DMS79 treated with DMSO at 0.1 percent for 48 hours (cell line): ENCODE data around the gene MT1G.
"Not testable (repeated sequence)": the region's sequence is repeated elsewhere in the genome, so short reads cannot be mapped to it uniquely, and the experiment has no call there.

ENCODE experiments used
- DNase-seq: peaks from one replicate; lab custom pipeline; 2025; lab: John Stamatoyannopoulos, UW

Gene MT1G

DNA sequence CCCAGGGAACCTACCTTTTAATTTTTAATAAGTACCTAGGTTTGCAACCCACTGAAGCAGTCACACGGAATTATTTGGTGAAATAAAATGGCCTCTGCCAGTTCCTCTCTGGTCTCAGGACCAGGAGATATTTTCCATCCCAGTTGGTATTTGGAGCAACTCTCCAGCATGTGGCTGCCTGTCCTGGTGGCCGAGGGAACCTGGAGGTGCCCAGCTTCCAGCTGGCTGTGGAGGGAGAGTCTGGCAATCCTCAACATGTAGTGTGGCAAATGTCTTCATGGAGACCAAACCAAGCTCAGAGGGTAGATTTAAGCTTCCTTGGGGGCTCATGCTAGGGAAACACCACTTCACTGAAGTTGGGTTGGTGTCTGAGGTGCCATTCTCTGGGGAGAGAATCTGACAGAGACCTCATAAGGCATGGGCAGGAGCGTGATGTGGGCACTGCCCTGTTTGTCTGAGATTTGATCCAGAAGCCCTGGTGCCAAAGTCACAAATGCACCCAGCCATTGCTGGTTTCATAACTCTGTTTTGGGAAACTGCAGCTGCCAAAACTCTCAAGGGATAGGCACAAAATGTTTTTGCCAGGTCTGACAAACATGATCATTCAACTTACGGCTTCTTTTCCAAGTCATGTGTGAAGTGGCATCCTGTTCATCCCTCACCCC lies 17.2 kb upstream of the MT1G start:
- DNase-seq = no peak

GRCh38 chr16:56684256-56684925 lies 16.5 kb upstream of the MT1G start:
- DNase-seq = no peak

DNA sequence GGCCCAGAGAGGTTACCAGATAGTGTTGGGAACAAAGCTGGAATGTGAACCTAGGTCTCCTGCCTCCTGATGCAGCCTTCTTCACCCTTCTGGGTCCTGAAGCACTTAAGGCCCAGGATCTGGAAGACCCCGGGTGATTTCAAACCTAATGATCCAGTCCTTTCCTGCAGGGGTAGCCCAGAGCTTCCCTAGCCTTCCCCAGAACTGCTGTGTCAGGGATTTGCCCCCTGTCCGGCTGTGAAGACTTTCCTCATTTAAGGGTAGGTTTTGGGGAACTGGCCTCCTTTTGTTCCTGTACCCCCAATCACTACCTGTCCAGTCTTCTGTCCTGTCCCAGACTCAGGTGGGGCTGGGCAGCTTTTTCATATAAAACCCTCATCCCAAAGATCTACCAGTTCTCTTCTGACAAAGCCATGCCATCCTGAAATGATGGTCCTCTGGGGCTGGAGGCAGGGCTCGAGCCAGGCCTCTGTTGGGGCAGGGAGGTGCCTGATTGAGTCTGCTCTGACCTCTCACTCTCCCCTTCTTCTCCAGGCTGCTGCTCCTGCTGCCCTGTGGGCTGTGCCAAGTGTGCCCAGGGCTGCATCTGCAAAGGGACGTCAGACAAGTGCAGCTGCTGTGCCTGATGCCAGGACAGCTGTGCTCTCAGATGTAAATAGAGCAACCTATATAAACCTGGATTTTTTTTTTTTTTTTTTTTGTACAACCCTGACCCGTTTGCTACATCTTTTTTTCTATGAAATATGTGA lies 15.7 kb upstream of the MT1G start:
- no peak for DNase-seq

DNA sequence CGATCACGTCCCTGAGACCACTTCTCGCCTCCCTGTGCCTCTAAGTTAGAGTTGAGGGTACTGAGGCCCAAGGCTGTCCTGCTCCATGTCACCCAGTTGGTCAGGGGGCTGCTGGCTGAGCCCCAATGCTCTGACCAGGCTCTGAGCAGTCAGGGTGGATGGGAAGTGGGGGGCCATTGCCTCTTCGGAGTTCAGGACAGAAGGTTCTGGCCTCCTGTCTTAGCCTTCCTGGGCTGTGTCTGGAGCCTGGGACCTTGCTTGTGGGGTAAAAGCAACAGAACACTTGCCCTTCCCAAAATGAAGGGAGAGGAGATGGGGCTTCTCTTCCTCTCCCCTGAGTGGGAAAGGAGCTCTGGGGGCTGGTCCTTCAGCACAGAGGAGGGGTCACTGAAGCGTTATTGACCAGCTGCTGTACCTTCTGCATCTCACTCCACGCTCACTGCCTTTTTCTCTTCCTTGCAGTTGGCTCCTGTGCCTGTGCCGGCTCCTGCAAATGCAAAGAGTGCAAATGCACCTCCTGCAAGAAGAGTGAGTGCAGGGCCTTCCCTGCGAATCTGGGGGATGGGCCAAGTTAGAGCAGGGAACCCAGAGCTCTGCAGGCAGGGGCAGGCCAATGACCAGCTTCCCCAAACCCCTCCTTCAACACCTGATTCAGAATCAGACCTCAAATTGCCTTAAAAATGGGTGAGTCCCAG lies 15.0 kb upstream of the MT1G start:
- DNase-seq = no peak

GRCh38 chr16:56681939-56682702 lies 14.3 kb upstream of the MT1G start, which contains the start of gene MT1X:
Gene MT1X (plus strand): TSS chr16:56682470. CDS start chr16:56682541, 71 bp downstream.
- peak; percentile 70 for DNase-seq

DNA sequence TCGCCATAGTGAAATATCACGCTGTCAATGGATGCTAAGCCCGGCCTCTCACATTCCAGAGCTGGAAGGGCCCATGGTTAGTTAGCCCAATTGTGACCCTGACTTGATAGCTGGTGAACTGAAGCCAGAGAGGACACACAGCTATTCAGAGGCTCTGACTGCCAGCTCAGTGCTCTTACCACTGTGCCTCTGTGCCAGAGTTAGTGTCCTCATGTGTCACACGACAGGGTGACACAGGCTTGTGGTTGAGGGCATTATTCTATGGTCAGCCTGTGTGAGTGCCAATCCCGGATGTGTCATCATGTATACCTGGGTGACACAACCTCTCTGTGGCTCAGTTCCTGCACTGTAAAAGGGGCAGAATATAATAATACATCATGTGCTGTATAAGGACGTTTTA lies 12.0 kb upstream of the MT1G start:
- no peak for DNase-seq

DNA sequence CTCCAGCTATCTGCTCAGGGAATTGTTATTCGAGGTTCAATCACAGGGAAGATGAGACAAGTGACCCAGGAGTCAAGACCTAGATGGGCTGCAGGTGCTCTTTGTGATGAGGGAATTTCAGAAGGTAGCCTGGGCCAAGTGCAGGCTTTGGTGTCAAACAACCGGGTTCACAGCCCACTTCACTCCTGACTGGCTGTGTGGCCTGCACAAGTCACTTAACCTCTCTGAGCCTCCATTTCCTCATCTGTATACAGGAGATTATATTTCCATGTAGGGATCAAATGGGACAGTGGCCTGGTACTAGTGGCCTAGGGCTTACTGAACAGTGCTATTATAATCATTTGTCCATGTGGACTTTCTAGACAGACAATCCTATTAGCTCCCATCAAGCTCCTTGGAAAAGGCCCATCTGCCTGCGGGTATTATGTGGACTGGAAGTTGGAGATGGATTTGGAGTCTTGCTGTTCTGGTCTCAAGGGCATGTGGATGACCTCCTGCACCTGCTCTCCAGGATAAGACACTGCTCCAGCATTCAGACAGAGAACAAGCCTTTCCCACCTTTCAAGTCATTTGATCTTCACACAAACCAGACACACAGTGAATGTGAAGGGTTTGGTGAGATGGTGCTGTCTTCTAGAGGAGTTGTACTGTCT lies 11.3 kb upstream of the MT1G start:
- no peak for DNase-seq

DNA sequence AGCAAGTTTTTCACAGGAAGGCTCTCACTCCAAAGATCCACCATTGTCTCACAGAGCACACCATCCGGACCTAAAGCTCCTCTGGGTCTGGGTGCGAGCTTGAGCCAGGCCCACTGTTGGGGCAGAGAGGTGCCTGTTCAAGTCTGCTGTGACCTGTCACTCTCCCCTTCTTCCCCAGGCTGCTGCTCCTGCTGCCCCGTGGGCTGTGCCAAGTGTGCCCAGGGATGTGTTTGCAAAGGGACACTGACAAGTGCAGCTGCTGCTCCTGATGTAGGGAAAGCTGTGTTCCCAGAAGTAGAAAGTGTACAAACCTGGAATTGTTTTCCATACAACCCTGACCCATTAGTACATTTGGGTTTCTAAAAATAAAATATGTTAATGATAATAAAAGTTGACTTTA lies 9.6 kb upstream of the MT1G start:
- DNase-seq = no peak

DNA sequence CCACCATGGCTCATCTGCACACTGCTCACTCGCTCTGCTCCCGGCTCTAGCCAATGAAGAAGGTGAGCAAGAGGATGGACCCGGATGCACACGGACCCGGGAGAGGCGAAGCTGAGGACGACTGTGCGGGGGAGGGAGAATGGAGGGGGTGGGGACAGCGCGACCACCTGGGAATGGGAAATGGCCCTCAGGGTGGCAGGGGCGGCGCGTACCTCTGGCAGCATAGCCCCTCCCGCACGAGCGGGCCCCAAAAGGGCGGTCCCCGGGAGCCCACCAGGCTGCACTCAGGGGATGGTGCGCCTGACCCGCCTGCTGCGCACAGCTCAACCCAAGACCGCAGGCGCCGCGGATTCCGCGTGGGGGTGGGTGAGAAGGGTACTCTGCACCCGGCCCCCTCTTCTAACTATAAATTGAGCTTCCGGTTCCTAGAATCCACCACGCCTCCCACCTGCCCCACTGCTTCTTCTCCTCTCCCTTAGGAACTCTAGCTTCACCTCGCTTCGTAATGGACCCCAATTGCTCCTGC lies 7.9 kb upstream of the MT1G start:
- peak; percentile 3 for DNase-seq

DNA sequence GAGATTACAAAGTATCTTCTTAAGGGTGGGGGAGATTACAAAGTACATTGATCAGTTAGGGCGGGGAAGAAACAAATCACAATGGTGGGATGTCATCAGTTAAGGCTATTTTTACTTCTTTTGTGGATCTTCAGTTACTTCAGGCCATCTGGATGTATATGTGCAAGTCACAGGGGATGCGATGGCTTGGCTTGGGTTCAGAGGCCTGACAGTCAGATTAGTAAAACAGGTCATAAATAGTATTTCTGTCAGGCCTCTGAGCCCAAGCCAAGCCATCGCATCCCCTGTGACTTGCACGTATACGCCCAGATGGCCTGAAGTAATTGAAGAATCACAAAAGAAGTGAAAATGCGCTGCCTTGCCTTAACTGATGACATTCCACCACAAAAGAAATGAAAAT lies 6.7 kb upstream of the MT1G start:
- DNase-seq = not testable (repeated sequence)

- no peak for DNase-seq
Observed at GRCh38 chr16:56673921-56674320, 6.1 kb upstream of the MT1G start.

DNA sequence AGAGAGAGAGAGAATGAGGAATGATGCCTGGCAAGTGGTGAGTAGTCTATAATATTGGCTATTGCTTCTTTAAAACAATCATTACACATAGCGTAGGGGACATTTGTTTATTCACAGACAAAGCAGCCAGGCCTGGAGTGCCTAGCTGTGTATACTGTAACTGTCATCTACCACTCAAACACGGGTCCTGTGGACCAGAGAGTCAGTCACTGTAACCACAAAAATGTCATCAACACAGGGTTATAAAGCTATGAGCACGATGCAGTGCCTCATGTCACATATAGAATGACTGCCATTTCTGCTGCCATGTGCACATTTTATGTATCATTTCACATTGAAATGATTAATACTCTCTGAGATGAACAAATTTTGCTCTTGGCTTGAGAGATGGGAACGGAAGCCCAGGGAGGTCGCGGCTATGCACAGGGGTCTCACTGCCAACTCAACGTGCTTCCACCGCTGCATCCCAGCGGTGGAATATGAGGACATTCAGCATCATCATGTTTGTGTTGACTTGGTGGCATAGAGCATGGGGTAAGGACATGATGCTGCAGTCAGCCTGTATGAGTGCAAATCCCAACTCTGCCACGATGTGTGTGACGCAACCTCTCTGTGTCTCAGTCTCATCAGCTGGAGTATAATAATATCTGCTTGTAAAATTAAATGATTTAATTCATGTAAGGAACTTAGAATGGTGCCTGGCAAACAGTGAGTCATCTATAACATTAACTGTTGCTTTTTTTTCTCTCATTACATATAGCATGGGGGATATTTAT lies 5.1 kb upstream of the MT1G start:
- DNase-seq = no peak

DNA sequence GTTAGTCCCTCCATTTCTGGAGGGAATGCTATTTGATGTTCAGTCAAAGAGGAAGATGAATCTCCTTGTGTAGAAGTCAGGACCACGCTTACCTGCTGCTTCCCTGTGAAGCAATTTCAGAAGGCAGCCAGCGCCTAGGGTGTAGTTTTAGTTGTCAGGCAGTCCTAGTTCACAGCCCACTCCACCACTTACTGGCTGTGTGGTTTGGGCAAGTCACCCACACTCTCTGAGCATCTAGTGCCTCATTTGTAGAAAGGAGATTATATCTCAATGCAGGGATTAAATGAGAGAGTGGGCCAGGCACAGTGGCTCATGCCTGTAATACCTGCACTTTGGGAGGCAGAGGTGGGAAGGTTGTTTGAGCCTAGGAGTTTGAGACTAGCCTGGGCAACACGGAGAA lies 4.3 kb upstream of the MT1G start:
- not testable (repeated sequence) for DNase-seq

DNA sequence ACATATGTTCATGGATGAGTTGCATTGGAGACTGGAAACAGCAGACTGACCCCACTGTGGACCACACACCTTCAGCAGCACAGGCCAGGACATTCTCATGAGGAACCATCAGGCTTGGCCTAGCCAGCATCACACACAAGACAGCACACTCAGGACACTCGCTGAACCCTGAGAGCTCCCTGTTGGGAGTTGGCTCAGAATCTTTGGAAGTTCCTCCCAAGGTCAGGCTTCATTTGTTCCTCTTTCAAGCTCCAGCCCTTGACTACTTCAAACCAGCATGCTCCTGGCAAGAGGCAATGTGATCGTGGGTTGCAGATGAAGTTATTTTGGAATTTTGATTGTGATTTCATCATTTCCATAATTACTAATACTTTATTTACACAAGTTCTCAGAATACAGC lies 3.8 kb upstream of the MT1G start:
- not testable (repeated sequence) for DNase-seq

DNA sequence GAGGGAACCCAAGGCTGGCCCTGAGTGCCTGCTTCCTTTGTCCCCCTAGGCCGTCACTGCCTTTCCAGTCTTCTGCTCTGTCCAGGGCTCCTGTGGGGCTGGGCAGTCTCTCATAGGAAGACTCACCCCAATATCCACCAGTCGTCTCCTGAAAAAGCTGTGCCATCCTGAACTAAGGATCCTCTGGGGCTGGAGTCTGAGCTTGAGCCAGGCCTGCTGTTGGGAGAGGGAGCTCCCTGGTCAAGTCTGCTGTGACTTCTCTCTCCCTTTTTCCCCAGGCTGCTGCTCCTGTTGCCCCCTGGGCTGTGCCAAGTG lies 2.7 kb upstream of the MT1G start:
- DNase-seq = no peak

GRCh38 chr16:56669840-56670619 lies 2.2 kb upstream of the MT1G start:
- no peak for DNase-seq

GRCh38 chr16:56669005-56669839 lies 1.4 kb upstream of the MT1G start, which contains the start of gene MT1H:
Gene MT1H (plus strand): TSS chr16:56669814. CDS start chr16:56669885, 71 bp downstream.
- DNase-seq = peak; percentile 1
